Measurements from ENCODE around the gene PCDHGA10.
"Not testable (repeated sequence)": the region's sequence is repeated elsewhere in the genome, so short reads cannot be mapped to it uniquely, and the experiment has no call there.

PCDHGA10 gene

DNA sequence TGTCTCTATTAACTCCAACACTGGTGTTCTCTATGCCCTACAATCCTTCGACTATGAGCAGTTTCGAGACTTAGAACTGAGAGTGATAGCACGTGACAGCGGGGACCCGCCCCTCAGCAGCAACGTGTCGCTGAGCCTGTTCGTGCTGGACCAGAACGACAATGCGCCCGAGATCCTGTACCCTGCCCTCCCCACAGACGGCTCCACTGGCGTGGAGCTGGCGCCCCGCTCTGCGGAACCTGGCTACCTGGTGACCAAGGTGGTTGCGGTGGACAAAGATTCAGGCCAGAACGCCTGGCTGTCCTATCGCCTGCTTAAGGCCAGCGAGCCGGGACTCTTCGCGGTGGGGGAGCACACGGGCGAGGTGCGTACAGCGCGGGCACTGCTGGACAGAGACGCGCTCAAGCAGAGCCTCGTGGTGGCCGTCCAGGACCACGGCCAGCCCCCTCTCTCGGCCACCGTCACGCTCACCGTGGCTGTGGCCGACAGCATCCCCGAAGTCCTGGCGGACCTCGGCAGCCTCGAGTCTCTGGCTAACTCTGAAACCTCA, 10.0 kb downstream of the PCDHGA10 start:
- no peak for DNase-seq

DNA sequence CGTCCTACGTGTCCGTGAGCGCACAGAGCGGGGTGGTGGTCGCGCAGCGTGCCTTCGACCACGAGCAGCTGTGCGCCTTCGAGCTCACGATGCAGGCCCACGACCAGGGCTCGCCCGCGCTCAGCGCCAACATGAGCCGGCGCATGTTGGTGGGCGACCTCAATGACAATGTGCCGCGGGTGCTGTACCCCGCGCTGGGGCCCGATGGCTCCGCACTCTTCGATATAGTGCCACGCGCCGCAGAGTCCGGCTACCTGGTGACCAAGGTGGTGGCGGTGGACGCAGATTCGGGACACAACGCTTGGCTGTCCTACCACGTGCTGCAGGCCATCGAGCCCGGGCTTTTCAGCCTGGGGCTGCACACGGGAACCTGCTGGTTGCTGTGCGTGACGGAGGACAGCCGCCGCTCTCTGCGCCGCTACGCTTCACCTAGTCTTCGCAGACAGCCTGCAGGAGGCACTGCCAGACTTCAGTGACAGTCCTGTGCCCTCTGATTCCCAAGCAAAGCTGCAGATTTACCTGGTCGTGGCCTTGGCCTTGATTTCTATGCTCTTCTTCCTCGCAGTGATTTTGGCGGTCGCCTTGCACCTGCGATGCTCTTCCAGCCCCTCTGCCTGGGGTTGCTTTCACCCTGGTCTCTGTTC, 15.1 kb downstream of the PCDHGA10 start:
- DNase-seq: no peak

DNA sequence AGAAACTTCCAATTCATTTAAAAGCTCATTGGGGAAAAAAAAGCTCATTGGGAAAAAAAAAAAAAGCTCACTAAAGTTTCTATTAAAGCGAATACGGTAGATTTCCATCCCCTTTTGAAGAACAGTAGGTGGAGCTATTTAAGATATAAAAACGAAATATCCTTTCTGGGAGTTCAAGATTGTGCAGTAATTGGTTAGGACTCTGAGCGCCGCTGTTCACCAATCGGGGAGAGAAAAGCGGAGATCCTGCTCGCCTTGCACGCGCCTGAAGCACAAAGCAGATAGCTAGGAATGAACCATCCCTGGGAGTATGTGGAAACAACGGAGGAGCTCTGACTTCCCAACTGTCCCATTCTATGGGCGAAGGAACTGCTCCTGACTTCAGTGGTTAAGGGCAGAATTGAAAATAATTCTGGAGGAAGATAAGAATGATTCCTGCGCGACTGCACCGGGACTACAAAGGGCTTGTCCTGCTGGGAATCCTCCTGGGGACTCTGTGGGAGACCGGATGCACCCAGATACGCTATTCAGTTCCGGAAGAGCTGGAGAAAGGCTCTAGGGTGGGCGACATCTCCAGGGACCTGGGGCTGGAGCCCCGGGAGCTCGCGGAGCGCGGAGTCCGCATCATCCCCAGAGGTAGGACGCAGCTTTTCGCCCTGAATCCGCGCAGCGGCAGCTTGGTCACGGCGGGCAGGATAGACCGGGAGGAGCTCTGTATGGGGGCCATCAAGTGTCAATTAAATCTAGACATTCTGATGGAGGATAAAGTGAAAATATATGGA, 17.7 kb downstream of the PCDHGA10 start, which contains the start of gene PCDHGA12:
Gene PCDHGA12 (plus strand): TSS at position 176 of the 782 bp plus-strand sequence. CDS start 253 bp downstream, at position 429.
- DNase-seq: no peak

DNA sequence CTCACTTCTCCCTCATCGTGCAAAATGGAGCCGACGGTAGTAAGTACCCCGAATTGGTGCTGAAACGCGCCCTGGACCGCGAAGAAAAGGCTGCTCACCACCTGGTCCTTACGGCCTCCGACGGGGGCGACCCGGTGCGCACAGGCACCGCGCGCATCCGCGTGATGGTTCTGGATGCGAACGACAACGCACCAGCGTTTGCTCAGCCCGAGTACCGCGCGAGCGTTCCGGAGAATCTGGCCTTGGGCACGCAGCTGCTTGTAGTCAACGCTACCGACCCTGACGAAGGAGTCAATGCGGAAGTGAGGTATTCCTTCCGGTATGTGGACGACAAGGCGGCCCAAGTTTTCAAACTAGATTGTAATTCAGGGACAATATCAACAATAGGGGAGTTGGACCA, 18.5 kb downstream of the PCDHGA10 start:
- DNase-seq: no peak

DNA sequence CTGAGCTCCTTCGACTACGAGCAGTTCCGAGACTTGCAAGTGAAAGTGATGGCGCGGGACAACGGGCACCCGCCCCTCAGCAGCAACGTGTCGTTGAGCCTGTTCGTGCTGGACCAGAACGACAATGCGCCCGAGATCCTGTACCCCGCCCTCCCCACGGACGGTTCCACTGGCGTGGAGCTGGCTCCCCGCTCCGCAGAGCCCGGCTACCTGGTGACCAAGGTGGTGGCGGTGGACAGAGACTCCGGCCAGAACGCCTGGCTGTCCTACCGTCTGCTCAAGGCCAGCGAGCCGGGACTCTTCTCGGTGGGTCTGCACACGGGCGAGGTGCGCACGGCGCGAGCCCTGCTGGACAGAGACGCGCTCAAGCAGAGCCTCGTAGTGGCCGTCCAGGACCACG, 19.5 kb downstream of the PCDHGA10 start:
- DNase-seq: not testable (repeated sequence)

DNA sequence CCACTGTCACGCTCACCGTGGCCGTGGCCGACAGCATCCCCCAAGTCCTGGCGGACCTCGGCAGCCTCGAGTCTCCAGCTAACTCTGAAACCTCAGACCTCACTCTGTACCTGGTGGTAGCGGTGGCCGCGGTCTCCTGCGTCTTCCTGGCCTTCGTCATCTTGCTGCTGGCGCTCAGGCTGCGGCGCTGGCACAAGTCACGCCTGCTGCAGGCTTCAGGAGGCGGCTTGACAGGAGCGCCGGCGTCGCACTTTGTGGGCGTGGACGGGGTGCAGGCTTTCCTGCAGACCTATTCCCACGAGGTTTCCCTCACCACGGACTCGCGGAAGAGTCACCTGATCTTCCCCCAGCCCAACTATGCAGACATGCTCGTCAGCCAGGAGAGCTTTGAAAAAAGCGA, 19.9 kb downstream of the PCDHGA10 start:
- DNase-seq: not testable (repeated sequence)

DNA sequence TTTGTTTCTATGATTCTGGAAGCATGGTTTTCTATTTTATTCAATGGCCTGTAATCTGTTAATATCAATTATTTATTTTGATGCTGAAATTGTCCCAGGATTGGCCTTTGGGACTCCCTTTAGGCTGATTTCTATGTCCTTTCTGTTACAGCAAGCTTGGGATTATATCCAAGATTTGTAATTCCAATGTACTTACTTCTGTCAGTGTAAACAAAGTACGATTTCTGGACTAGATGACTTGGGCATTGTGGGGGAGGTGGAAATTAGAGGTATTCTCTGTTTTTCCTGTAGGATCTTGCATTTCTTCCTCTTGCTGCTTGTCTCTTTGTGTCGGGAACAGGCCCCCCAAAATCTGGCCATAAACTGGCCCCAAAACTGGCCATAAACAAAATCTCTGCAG, 21.2 kb downstream of the PCDHGA10 start:
- DNase-seq: no peak

DNA sequence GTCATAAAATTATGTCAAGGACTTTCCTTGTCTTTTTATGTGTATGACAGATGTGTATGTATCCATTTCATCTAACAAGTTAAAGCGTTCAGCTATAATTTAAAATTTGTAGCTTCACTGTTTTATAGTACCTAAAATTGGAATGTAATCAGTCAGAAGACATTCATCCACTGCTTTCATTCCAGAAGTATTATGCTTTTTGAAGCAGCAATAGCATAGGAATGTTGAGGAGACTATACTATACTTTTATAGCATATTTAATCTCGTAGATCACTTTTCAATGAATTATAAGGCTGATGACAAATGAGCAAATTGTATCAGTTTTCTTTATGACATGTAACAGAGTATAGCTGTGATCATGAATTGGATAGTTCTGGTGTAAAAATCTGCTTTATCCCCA, 24.4 kb downstream of the PCDHGA10 start:
- DNase-seq: no peak

DNA sequence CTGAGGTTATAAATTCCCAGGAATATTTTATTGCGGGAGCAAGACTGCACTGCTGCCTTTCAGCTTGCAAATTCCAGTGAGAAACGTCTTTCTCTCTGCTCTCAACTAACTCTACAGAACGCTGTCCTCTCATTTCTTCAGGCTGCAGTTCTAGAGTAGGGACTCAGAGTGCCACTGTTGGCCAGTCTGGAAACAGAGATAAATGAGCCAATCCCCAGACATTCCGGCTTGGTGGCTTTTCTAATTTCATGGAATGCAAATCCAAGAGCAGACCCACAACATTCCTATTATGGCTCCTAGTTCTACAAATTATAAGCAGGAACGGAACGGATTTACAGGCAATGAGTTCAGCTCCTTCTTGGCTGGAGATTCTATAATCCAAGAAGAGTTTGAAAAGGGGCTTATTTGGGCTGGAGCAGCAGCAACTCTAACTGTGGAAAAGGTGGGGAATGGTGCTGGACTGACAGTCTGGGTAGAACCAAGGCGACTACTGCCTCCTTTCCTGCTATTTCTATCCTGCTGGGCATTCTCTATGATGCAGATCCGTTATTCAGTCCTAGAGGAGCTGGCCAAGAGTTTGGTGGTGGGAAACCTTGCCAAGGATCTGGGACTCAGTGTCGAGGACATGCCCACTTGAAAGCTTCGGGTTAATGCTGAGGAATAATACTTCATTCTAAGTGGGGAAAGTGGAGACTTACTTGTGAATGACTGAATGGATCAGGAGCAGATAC, 26.8 kb downstream of the PCDHGA10 start:
- DNase-seq: no peak

DNA sequence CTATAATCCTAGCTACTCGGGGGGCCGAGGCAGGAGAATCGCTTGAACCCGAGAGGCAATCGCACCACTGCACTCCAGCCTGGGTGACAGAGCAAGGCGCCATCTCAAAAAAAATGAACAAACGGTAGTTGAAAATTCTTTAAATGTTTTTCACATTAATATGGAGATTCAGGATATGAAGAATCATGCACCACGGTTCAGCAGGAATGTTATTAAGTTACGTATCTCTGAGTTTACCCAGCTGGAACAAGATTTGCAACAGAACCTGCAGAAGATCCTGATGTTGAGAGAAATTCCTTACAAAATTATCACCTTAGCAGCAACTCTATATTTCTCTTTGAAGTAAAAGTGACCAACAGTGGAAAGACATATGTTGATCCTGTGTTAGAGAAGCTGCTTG, 27.6 kb downstream of the PCDHGA10 start:
- no peak for DNase-seq

DNA sequence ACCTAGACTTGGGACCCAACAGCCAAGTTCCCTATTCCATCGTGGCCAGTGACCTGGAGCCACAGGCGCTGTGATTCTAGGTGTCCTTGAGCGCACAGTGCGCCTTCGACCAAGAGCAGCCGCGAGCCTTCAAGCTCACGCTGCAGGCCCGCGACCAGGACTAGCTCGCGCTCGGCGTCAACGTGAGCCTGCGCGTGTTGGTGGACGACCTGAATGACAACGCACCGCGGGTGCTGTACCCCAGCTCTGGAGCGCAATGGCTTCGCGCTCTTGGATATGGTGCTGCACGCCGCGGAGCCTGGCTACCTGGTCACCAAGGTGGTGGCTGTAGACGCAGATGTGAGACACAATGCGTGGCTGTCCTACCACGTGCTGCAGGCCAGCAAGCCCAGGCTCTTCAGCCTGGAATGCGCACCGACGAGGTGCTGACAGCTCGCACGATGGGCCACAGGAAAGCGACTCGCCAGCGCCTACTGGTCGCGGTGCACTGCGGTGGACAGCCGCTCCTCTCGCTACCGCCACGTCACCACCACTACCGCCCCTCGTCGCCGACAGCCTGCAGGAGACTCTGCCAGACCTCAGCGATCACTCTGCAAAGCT, 28.9 kb downstream of the PCDHGA10 start:
- no peak for DNase-seq

DNA sequence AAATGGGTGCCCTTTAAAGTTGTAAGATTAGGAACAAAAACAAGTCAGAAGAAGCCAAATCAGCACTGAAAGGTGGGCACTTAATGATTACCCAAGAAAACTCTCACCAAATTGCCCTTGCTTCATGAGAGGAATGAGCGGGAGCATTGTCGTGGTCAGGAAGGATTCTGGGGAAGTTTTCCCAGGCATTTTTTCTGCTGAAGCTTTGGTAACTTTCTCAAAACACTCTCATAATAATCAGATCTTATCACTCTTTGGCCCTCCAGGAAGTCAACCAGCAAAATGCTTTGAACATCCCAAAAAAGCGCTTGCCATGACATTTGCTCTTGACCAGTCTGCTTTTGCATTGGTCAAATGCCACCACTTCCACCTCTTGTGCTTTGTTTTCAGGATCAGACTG, 52.6 kb downstream of the PCDHGA10 start:
- DNase-seq: no peak

Data from amniotic stem cell (primary cell).